GM18499 (cell line): ENCODE results near the gene KSR2.

Experiments
- ATAC-seq: cut with Tn5 transposase; IDR thresholded peaks from one replicate; pipeline ENCODE4 v1.9.1; 2021; ENCODE audit warnings: moderate number of reproducible peaks; ENCODE audit not compliant: insufficient read depth, unreplicated experiment

KSR2 gene

GRCh38 chr12:117561990-117562389 is 406.8 kb downstream of the KSR2 start:
- no peak for ATAC-seq

DNA sequence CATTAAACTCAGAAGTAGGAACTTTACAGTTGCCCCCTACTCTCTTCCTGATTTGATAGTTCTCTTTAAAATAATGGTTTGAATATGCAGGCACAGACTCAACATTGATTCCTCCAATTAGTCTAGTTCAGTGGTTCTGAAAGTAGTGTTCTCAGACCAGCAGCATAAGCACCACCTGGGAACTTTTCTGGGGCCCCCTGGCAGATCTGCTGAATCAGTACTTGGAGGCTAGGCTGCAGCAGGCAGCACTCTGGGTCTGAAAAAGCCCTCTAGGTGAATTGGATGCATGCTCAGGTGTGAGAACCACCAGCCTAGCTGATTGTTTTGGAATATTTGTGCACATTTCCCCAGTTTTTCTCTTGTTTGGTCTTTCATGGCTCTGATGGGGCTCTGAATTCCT is 408.8 kb downstream of the KSR2 start:
- no peak for ATAC-seq

DNA sequence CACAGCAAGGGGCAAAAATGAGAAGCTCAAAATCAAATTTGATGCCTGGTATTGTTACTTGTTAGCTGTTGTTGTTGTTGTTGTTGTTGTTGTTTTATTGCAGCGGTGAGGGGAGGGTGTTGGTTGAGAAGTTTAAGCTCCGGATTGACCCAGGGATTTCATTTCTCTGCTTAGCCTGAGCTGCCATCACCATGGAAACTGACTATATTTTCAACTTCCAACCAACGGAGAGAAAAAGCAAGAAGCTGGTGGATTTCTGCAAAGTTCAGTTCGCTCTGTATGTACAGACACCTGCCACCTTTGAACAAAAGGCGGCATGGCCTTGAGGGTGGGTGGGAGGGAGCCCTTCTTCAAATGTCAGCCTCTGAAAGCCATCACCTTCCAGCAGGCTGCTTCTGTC is 412.9 kb downstream of the KSR2 start:
- ATAC-seq, result no peak

GRCh38 chr12:117552971-117553370 is 415.8 kb downstream of the KSR2 start:
- no peak for ATAC-seq

DNA sequence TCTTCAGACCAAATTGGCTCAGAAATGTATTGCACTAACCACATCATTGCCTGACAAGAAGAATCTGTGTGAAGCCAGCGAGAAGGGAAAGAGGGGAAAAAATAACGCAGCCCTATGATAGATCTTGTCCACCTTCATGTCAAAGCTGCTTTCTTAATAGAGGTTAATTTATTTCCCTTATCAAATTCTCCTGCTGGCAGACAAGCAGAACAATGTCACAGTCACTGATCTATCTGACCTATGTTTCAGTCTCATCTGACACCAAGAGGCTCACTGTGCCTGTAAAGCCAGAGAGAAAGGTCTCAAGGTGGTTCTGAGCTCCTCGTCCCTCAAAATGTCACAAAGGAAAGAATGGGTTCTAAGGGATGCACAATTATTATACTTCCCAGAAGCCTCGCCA is 417.1 kb downstream of the KSR2 start:
- no peak for ATAC-seq

DNA sequence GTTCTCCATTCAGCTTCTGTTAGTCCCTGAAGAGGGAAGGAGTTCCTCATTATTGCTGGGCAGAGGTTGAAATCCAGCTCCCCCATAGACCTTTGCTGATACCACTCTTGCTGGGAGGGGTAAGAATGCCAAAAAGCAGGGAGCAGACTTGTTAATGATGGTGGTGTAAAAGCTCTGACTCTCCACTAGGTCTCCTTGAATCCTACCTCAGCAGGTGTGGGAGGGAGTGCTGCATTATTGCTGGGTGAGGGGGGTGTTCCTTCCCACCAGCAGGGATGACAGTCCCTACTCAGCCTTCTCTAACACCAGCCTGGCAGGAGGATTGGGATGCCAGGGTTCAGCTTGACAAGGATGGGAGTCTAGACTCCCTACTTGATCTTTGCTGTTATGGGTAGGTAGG is 421.6 kb downstream of the KSR2 start:
- ATAC-seq, result no peak

GRCh38 chr12:117545216-117545615 is 423.6 kb downstream of the KSR2 start:
- ATAC-seq, result no peak

DNA sequence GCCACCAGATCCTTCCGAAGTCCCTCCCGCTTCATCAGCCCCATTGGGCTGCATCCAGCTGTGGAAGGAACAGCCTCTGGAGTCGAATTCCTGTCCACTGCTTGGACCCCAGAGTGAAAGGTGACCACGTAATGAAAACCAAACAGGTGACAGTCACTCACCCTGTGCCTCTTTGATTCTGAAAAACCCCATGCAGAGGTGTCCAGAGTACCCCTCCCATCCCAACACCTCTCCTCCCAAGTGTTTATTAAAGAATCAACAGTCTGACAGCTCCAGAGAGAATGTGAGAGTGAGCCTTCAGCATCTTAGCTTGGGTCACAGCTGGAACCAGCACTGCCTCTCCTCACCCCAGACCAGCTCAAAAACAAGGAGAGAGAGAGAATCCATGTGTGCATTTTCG is 428.8 kb downstream of the KSR2 start:
- no peak for ATAC-seq

DNA sequence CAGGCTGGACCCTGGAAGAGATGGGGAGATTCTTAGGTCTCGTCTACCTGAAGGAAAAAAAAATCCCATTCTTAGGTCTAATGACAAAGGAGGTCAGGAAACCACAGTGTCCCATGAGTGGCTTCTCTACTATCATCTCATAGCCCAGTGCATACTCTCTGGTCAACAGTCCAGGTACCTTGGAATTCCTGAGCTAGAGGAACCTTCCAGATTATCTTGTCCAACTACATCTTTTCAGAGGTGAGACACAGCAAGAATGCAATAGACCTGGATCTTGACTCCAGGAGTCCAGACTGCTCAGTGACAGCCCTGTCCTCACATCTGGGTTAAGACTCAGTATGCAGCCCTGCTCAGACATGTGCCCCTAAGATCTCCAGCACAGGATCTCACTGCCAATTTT is 429.9 kb downstream of the KSR2 start:
- no peak for ATAC-seq

GRCh38 chr12:117538032-117538690 is 430.6 kb downstream of the KSR2 start:
- no peak for ATAC-seq

DNA sequence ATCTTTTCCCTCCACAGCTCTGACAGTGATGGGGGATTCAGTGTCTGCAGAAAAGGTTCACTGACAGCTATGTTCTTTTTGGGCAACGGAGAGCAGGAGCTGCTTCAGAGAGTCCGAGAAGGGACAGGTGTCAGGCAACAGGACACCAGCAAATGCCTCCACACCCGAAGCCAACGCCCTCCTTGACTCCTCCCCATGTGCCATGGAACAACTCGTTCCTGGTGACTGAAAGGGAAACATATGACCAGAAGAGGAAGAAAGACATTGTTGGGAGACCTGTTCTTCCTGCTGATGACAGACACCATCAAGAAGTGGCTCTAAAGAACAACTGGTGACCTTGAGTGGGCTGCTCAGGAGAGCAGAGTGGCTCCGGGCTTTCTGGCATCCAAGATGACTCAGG is 435.1 kb downstream of the KSR2 start:
- ATAC-seq, result no peak

- no peak for ATAC-seq
These were observed 438.0 kb downstream of the KSR2 start for GRCh38 chr12:117530796-117531195.

GRCh38 chr12:117528538-117528937 is 440.3 kb downstream of the KSR2 start:
- ATAC-seq, result no peak

DNA sequence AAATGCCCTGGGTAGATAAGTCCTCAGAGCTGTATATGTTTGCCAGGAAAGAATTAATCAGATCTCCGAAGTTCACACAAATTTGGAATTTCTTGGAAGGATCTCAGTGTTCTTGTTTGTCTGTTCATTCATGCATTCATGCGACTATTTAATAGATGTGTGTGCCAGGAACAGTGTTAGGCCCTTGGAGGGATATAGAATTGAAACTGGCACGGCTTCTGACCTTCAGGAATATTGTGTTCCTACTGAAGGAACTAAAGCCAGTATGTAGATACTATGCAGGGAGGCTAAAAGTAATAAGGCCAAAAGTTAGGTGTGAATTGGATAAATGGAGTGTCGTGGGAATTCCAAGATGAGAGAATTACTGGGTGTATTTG is 441.3 kb downstream of the KSR2 start:
- no peak for ATAC-seq

DNA sequence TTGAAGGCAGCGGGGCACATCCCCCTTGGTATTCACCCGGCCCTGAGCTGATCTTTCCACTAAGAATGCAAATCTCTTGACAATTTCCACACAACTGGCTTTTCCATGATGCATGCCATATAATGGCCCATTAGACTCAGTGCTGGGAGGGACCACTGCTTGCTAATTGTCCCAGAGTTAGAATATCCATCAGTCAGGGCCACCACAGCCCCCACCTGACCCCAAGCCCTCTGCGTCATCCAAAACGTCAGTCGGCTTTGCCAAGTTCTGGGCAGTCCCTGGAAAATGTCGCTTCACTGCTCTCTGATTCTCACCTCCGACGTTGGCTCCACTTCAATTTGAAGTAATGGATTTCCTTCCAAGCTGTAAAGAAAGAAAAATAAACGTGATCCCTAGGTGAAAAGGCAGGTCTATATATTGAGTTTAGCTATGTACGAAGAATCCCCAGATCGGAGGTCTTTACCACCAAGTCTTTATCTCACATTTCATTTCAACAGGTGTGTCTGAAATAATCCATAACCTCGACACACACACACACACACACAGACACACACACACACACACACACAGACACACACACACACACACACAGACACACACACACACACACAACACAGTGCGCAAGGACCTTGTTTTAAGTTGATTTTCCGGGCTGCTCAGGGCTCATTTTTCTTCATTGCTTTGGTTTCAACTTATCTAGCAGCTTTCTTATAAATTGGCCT is 441.9 kb downstream of the KSR2 start:
- no peak for ATAC-seq

GRCh38 chr12:117525766-117526165 is 443.0 kb downstream of the KSR2 start:
- no peak for ATAC-seq

- no peak for ATAC-seq
These were observed 444.0 kb downstream of the KSR2 start for GRCh38 chr12:117524806-117525205.

DNA sequence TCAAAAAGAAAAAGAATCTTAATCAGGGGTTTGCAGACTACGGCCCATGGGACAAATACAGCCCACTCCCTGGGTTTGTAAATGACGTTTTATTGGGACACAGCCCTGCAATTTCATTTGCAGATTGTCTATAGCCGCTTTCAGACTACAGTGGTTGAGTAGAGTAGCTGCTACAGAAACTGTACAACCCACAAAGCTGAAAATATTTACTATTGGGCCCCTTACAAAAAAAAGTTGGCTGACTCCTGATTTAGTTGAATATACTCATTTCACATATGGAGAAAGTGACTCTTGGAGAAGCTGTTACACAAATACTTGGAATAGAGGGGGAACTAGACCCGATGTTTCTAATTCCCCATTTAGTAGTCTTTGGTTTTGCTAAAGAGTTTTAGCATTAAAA is 444.8 kb downstream of the KSR2 start:
- no peak for ATAC-seq

DNA sequence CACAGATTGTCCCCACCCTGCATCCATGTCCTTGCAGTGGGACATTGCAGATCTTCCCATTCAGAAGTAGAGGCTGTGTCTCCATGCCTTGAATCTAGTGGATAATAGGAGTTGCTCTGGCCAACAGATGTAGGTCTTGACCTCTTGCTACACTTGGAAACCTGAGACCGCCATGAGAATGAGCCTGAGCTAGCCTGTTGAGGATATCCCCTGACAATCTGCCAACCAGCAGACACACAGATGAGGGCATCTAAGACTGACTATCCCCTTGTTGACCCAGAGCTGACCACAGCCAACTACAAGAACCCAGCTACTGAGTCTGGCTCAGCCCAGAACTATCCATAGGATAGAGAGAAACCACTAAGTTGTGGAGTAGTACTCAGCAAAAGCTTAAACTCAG is 446.2 kb downstream of the KSR2 start:
- ATAC-seq, result no peak

DNA sequence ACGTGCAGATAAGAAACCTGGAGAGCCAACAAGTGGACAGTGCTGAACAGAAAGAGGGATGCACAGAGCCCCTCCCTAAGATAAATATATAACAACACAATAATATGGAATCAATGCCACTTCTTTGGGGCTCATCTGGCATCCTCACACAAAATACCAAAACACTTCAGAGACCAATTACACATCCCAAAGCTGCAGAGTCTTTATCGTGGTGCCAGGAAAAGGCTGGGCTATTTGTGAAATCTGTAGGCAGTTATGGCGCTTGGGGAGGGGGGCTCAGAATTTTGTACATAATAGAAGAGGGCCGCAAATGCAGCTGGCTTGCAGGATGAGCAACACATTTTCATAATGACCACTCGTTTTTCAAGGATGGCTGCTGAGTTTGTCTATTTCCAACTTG is 446.9 kb downstream of the KSR2 start:
- ATAC-seq, result no peak

- ATAC-seq, result no peak
These were observed 447.4 kb downstream of the KSR2 start for GRCh38 chr12:117521346-117521745.

DNA sequence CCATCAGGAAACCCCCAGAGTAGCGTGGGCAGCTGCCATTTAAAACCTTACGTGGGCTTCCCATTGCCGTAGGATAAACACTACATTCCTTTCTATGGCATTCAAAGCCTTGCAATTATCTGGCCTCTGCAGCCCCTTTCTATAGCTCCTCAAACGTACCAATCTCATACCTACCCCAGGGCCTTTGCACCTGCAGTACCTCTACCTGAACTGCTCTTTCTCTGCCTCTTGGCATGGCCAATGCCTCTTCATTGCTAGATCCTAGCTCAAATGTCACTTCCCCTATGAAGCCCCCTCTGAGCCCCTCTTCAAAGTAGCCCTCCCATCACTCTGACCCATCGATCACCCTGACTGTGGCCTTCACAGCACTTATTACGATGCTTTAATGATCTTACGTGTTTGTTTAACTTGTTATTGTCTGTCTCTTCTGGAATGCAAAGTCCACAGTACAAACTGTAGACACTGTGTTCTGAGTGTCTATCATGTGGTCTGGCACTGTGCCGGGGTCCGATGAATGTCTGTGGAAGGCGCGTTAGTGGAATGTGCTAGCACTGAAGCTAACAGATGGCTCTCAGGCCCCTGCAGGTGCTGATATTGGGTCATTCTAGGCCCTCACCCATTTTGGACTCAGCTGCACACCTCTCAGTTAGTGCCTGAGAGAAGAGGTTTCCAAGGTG is 450.1 kb downstream of the KSR2 start:
- no peak for ATAC-seq
